K562 (cell line): ENCODE measurements around the gene CIAO3. TPM values are rescaled to one million over a fixed set of nuclear protein-coding genes. Genes with fewer than 3 reads are reported as not detected.

Experiments used
- ATF3 ChIP-seq, 2 experiments: fragments of 450-650 bp in 1 of 2; sonication (generic) in 1 of 2; formaldehyde crosslinking in 1 of 2; IDR thresholded peaks in 1 of 2; conservative IDR thresholded peaks in 1 of 2; 2 replicates each; pipeline versions ENCODE4 v1.6.1 to v1.8.1; 2016 to 2023; ENCODE audit warnings: mild to moderate bottlenecking in 2 of 2, moderate library complexity in 2 of 2, inconsistent platforms in 1 of 2, missing genetic modification reagents in 1 of 2
- C11orf30 ChIP-seq: fragments of 450-650 bp; IDR thresholded peaks from 2 replicates; pipeline ENCODE4 v1.6.1; 2016; ENCODE audit warnings: low read depth, mild to moderate bottlenecking
- CAMTA2 ChIP-seq: fragments of 250-450 bp; sonication (Bioruptor Pico); conservative IDR thresholded peaks from 2 replicates; pipeline ENCODE4 v1.5.1; 2022
- CBX1 ChIP-seq: sonication (generic); IDR thresholded peaks from 2 replicates; pipeline ENCODE4 v1.6.1; 2016; ENCODE audit warnings: antibody characterized with exemption, low read depth, mild to moderate bottlenecking
- CLOCK ChIP-seq: fragments of 250-450 bp; sonication (Bioruptor Pico); IDR thresholded peaks from 2 replicates; pipeline ENCODE4 v1.4.0; 2020; ENCODE audit warnings: mild to moderate bottlenecking, moderate library complexity, borderline replicate concordance
- DLX4 ChIP-seq: fragments of 250-450 bp; sonication (Bioruptor Pico); IDR thresholded peaks from 2 replicates; pipeline ENCODE4 v1.6.1; 2021; ENCODE audit warnings: mild to moderate bottlenecking
- E2F3 ChIP-seq: fragments of 250-450 bp; sonication (Bioruptor Pico); IDR thresholded peaks from 2 replicates; pipeline ENCODE4 v1.4.0; 2020; ENCODE audit warnings: mild to moderate bottlenecking
- FOXA1 ChIP-seq: fragments of 450-650 bp; IDR thresholded peaks from 2 replicates; pipeline ENCODE4 v1.6.1; 2016; ENCODE audit warnings: mild to moderate bottlenecking, borderline replicate concordance
- GATAD2B ChIP-seq: fragments of 450-650 bp; IDR thresholded peaks from 2 replicates; pipeline ENCODE4 v1.6.1; 2017; ENCODE audit warnings: mild to moderate bottlenecking, borderline replicate concordance
- KDM2B ChIP-seq: fragments of 250-450 bp; sonication (Bioruptor Pico); IDR thresholded peaks from 2 replicates; pipeline ENCODE4 v1.8.0; 2021; ENCODE audit warnings: mild to moderate bottlenecking, moderate library complexity
- MAFG ChIP-seq: fragments of 450-650 bp; conservative IDR thresholded peaks from 2 replicates; pipeline ENCODE4 v1.6.1; 2016; ENCODE audit warnings: missing genetic modification characterization, missing compliant biosample characterization
- MED1 ChIP-seq: sonication (generic); formaldehyde crosslinking; IDR thresholded peaks from 2 replicates; pipeline ENCODE4 v1.8.1; 2023; ENCODE audit warnings: missing genetic modification reagents, borderline replicate concordance
- USF2 ChIP-seq: sonication (generic); formaldehyde crosslinking; IDR thresholded peaks from 2 replicates; pipeline ENCODE4 v1.5.0; 2020; ENCODE audit warnings: missing genetic modification reagents
- ZNF316 ChIP-seq: fragments of 450-650 bp; IDR thresholded peaks from 2 replicates; pipeline ENCODE4 v1.6.1; 2016
- ZNF511 ChIP-seq: sonication (generic); formaldehyde crosslinking; IDR thresholded peaks from 2 replicates; pipeline ENCODE4 v1.8.0; 2022; ENCODE audit warnings: mild to moderate bottlenecking, missing genetic modification reagents
- ZNF512 ChIP-seq: IDR thresholded peaks from 2 replicates; pipeline ENCODE4 v1.6.1; 2016; ENCODE audit warnings: missing genetic modification characterization, missing compliant biosample characterization
- polyA plus RNA-seq, 8 experiments: library from polyadenylated mRNA; depleted of rRNA in 4 of 8; stranded (reverse) in 5 of 8; unstranded in 3 of 8; fragments of >200 nt; fragmentation: Nextera tagmentation in 2 of 8; fragmentation: Illumina TruSeq in 1 of 8; extraction: Ambion mirVana in 2 of 8; extraction: Trizol in 1 of 8; gene quantifications; 2 replicates each; pipeline versions ENCODE4 v1.2.1 to v1.2.3, GENCODE V29; 2011 to 2014; ENCODE audit warnings: inconsistent platforms in 1 of 8, missing spikeins in 1 of 8
- total RNA-seq, 7 experiments: library from RNA; depleted of rRNA in 6 of 7; stranded (reverse); fragments of >200 nt in 6 of 7; fragmentation: Illumina TruSeq in 2 of 7; extraction: Trizol in 2 of 7; gene quantifications; 2 replicates each; pipeline versions ENCODE4 v1.2.1 to v1.2.3, GENCODE V29; 2011 to 2021; ENCODE audit warnings: low replicate concordance in 1 of 7

CIAO3 gene
- total and polyA plus RNA-seq, 9 of the 15 experiments (the other 6 are each of a cell fraction or from before 2014, with no cell fraction given): 2.2 to 35.6 (median 18.7) TPM

GRCh38 chr16:709566-710499 lies 31.0 kb downstream of the CIAO3 start (continued):
- TF ChIP-seq ATF3 (IDR thresholded peaks at IDR 0.05): peak; percentile 68
- TF ChIP-seq ATF3 (CRISPR knock-in tag; conservative IDR thresholded peaks at IDR 0.05): no peak
- TF ChIP-seq USF2 (CRISPR knock-in tag): no peak
- no peak for TF ChIP-seq ZNF512 (tag)
- no peak for TF ChIP-seq ZNF511 (CRISPR knock-in tag)
- TF ChIP-seq MED1: no peak
- no peak for TF ChIP-seq CAMTA2 (CRISPR knock-in tag)
- TF ChIP-seq CLOCK (CRISPR knock-in tag): no peak
- TF ChIP-seq C11orf30: no peak
- no peak for TF ChIP-seq KDM2B (CRISPR knock-in tag)
- no peak for TF ChIP-seq DLX4 (CRISPR knock-in tag)
- TF ChIP-seq CBX1: no peak
- TF ChIP-seq GATAD2B: no peak
- TF ChIP-seq MAFG (tag): peak; percentile 33; the same call in 1 of the 2 replicates
- no peak for TF ChIP-seq ZNF316
- TF ChIP-seq FOXA1: no peak
- no peak for TF ChIP-seq E2F3 (CRISPR knock-in tag)
